HEK293 (cell line): ENCODE results near the gene KCNS3.

ENCODE experiments used
- CTCF ChIA-PET: fragments of 350-600 bp; formaldehyde crosslinking; extraction: SDS; loops from one replicate; lab custom pipeline; 2021; ENCODE audit warnings: antibody characterized with exemption; lab: Yijun Ruan, JAX
- POLR2A ChIA-PET: fragments of 300-600 bp; formaldehyde crosslinking; extraction: SDS; loops from one replicate; lab custom pipeline; 2020; ENCODE audit warnings: antibody characterized with exemption, inconsistent platforms; lab: Yijun Ruan, JAX
- H3K27ac ChIP-seq: fragments of 200-500 bp; sonication (Bioruptor generic); 2 replicates; pipeline ENCODE4 v1.5.1; 2014; ENCODE audit warnings: low read depth, low read length, control low read depth, inconsistent platforms; ENCODE audit errors: extremely low read depth
- H3K36me3 ChIP-seq, 2 experiments: fragments of 200-500 bp in 1 of 2; sonication (Bioruptor generic) in 1 of 2; 1 replicate in 1 of 2; 2 replicates in 1 of 2; pipeline ENCODE4 v1.5.1; 2014 to 2017; ENCODE audit warnings: inconsistent platforms in 2 of 2, low read length in 2 of 2; ENCODE audit not compliant: control insufficient read depth in 2 of 2, insufficient read depth in 1 of 2
- H3K4me1 ChIP-seq: fragments of 200-500 bp; sonication (Bioruptor generic); 2 replicates; pipeline ENCODE4 v1.5.1; 2014; ENCODE audit warnings: mild to moderate bottlenecking, low read length, inconsistent platforms; ENCODE audit not compliant: control insufficient read depth, insufficient read depth
- H3K4me3 ChIP-seq: 2 replicates; pipeline ENCODE4 v1.5.1; 2011; ENCODE audit warnings: low read depth, mild to moderate bottlenecking, control low read depth, low read length, moderate library complexity
- H3K9me3 ChIP-seq: fragments of 200-500 bp; sonication (Bioruptor generic); 2 replicates; pipeline ENCODE4 v1.5.1; 2014; ENCODE audit warnings: low read depth, low read length, inconsistent platforms; ENCODE audit not compliant: control insufficient read depth, insufficient read depth
- GLI4 ChIP-seq: fragments of 450-650 bp; formaldehyde crosslinking; IDR thresholded peaks from 2 replicates; pipeline ENCODE4 v1.5.1; 2016; ENCODE audit warnings: missing biosample characterization, missing genetic modification characterization
- IKZF3 ChIP-seq: fragments of 450-650 bp; IDR thresholded peaks from 2 replicates; pipeline ENCODE4 v1.5.0; 2018; ENCODE audit warnings: missing biosample characterization, mild to moderate bottlenecking, missing genetic modification characterization, moderate library complexity
- SCRT2 ChIP-seq: fragments of 450-650 bp; formaldehyde crosslinking; IDR thresholded peaks from 2 replicates; pipeline ENCODE4 v1.5.1; 2016; ENCODE audit warnings: missing biosample characterization, missing genetic modification characterization
- ZBTB20 ChIP-seq: fragments of 450-650 bp; formaldehyde crosslinking; IDR thresholded peaks from 2 replicates; pipeline ENCODE4 v1.5.1; 2016; ENCODE audit warnings: missing biosample characterization, missing genetic modification characterization
- ZNF138 ChIP-seq: fragments of 450-650 bp; formaldehyde crosslinking; IDR thresholded peaks from 2 replicates; pipeline ENCODE4 v1.5.1; 2016; ENCODE audit warnings: missing biosample characterization, missing genetic modification characterization, borderline replicate concordance
- ZNF148 ChIP-seq: fragments of 450-650 bp; formaldehyde crosslinking; IDR thresholded peaks from 2 replicates; pipeline ENCODE4 v1.5.0; 2017; ENCODE audit warnings: missing biosample characterization, missing genetic modification characterization, borderline replicate concordance
- ZNF202 ChIP-seq: fragments of 450-650 bp; formaldehyde crosslinking; IDR thresholded peaks from 2 replicates; pipeline ENCODE4 v1.5.1; 2016; ENCODE audit warnings: missing biosample characterization, missing genetic modification characterization, borderline replicate concordance
- ZNF24 ChIP-seq: fragments of 450-650 bp; formaldehyde crosslinking; IDR thresholded peaks from 2 replicates; pipeline ENCODE4 v1.5.1; 2016; ENCODE audit warnings: missing biosample characterization, missing genetic modification characterization
- ZNF248 ChIP-seq: fragments of 450-650 bp; formaldehyde crosslinking; IDR thresholded peaks from 2 replicates; pipeline ENCODE4 v1.5.1; 2017; ENCODE audit warnings: missing biosample characterization, missing genetic modification characterization
- ZNF274 ChIP-seq, 2 experiments: fragments of 200-500 bp in 1 of 2; fragments of 450-650 bp in 1 of 2; sonication (Bioruptor generic) in 1 of 2; formaldehyde crosslinking in 1 of 2; IDR thresholded peaks; 2 replicates each; pipeline versions ENCODE4 v1.5.1 to v1.6.1; 2014 to 2016; ENCODE audit warnings: borderline replicate concordance in 1 of 2, inconsistent platforms in 1 of 2, low read length in 1 of 2, missing biosample characterization in 1 of 2, missing genetic modification characterization in 1 of 2
- ZNF280C ChIP-seq: fragments of 450-650 bp; formaldehyde crosslinking; IDR thresholded peaks from 2 replicates; pipeline ENCODE4 v1.5.1; 2016; ENCODE audit warnings: missing biosample characterization, missing genetic modification characterization
- ZNF354C ChIP-seq: fragments of 450-650 bp; formaldehyde crosslinking; IDR thresholded peaks from 2 replicates; pipeline ENCODE4 v1.5.1; 2016; ENCODE audit warnings: missing biosample characterization, missing genetic modification characterization, low read depth, borderline replicate concordance
- ZNF426 ChIP-seq: fragments of 450-650 bp; formaldehyde crosslinking; IDR thresholded peaks from 2 replicates; pipeline ENCODE4 v1.5.1; 2017; ENCODE audit warnings: missing biosample characterization, missing genetic modification characterization, mild to moderate bottlenecking, inconsistent platforms, moderate library complexity
- ZNF558 ChIP-seq: fragments of 450-650 bp; formaldehyde crosslinking; IDR thresholded peaks from 2 replicates; pipeline ENCODE4 v1.5.1; 2016; ENCODE audit warnings: missing biosample characterization, missing genetic modification characterization
- ZNF596 ChIP-seq: fragments of 450-650 bp; IDR thresholded peaks from 2 replicates; pipeline ENCODE4 v1.5.0; 2018; ENCODE audit warnings: missing biosample characterization, mild to moderate bottlenecking, missing genetic modification characterization, moderate library complexity
- ZNF610 ChIP-seq: fragments of 450-650 bp; formaldehyde crosslinking; IDR thresholded peaks from 2 replicates; pipeline ENCODE4 v1.5.1; 2016; ENCODE audit warnings: missing biosample characterization, missing genetic modification characterization, borderline replicate concordance
- ZNF624 ChIP-seq: fragments of 450-650 bp; formaldehyde crosslinking; IDR thresholded peaks from 2 replicates; pipeline ENCODE4 v1.5.1; 2017; ENCODE audit warnings: missing biosample characterization, missing genetic modification characterization
- ZSCAN23 ChIP-seq: fragments of 450-650 bp; formaldehyde crosslinking; IDR thresholded peaks from 2 replicates; pipeline ENCODE4 v1.5.1; 2016; ENCODE audit warnings: missing biosample characterization, missing genetic modification characterization
- TF ChIP-seq, protein P1 (sequence below): fragments of 450-650 bp; formaldehyde crosslinking; IDR thresholded peaks from 2 replicates; pipeline ENCODE4 v1.5.1; 2016; ENCODE audit warnings: missing biosample characterization, missing genetic modification characterization
- TF ChIP-seq, protein P2 (sequence below): fragments of 450-650 bp; formaldehyde crosslinking; IDR thresholded peaks from 2 replicates; pipeline ENCODE4 v1.5.1; 2016; ENCODE audit warnings: missing biosample characterization, missing genetic modification characterization
- TF ChIP-seq, protein P3 (sequence below): fragments of 450-650 bp; formaldehyde crosslinking; IDR thresholded peaks from 2 replicates; pipeline ENCODE4 v1.5.1; 2017; ENCODE audit warnings: missing biosample characterization, missing genetic modification characterization
- TF ChIP-seq, protein P4 (sequence below): fragments of 450-650 bp; formaldehyde crosslinking; IDR thresholded peaks from 2 replicates; pipeline ENCODE4 v1.5.1; 2017; ENCODE audit warnings: missing biosample characterization, missing genetic modification characterization

Gene KCNS3

DNA sequence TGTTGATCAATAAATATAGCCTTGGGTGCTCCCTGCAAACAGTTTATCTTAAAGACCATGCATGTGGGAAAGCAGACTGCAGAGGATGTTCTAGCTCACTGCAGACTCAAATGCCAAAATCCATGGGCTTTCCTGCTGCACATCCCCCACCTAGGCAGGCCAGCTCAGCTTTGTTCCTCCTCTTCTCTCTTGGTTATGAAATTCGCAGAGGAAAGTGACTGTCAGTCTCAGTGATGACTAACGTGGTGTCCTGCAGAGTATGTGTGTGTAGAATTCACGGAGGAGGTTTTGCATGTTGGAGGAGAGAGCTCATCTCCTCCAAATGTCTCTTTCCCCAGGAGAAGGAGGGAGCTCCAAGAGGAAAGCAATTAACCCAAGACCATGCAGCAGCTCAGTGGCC, 21.4 kb upstream of the KCNS3 start:
- H3K36me3 ChIP-seq = no peaks in the 10 kb centered on the region

GRCh38 chr2:17858064-17858463, 20.4 kb upstream of the KCNS3 start:
- no peaks in the 10 kb centered on the region for H3K36me3 ChIP-seq
- no peak overlapping the region for H3K4me3 ChIP-seq
- no peaks in the 10 kb centered on the region for H3K4me1 ChIP-seq
- H3K27ac ChIP-seq = no peak overlapping the region
- ChIA-PET CTCF (interaction anchor here (0.6 to 1.2 kb wide), 3 partner anchors 321 to 529 kb away, joined by 4 to 5 read pairs (median 4); no protein-coding TSS in a partner anchor), POLR2A (no interaction called here)
- no peaks in the 10 kb centered on the region for H3K9me3 ChIP-seq
- TF ChIP-seq GLI4 (tag by site-specific recombination) (no peak), ZSCAN23 (tag by site-specific recombination) (no peak), ZNF202 (tag by site-specific recombination) (no peak), ZNF24 (tag by site-specific recombination) (no peak), ZNF248 (tag by site-specific recombination) (no peak), ZNF610 (tag by site-specific recombination) (no peak), ZNF596 (tag by site-specific recombination) (no peak), ZNF558 (tag by site-specific recombination) (no peak), ZBTB20 (tag by site-specific recombination) (no peak), ZNF274 (IDR thresholded peaks at IDR 0.05; ENCODE audit: low read length) (no peak), ZNF274 (tag by site-specific recombination; IDR thresholded peaks at IDR 0.05; ENCODE audit: borderline replicate concordance) (no peak), ZNF280C (tag by site-specific recombination) (no peak), ZNF426 (tag by site-specific recombination) (no peak)
- TF ChIP-seq, protein P1, sequence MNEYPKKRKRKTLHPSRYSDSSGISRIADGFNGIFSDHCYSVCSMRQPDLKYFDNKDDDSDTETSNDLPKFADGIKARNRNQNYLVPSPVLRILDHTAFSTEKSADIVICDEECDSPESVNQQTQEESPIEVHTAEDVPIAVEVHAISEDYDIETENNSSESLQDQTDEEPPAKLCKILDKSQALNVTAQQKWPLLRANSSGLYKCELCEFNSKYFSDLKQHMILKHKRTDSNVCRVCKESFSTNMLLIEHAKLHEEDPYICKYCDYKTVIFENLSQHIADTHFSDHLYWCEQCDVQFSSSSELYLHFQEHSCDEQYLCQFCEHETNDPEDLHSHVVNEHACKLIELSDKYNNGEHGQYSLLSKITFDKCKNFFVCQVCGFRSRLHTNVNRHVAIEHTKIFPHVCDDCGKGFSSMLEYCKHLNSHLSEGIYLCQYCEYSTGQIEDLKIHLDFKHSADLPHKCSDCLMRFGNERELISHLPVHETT (tag by site-specific recombination) = no peak
- TF ChIP-seq, protein P2, sequence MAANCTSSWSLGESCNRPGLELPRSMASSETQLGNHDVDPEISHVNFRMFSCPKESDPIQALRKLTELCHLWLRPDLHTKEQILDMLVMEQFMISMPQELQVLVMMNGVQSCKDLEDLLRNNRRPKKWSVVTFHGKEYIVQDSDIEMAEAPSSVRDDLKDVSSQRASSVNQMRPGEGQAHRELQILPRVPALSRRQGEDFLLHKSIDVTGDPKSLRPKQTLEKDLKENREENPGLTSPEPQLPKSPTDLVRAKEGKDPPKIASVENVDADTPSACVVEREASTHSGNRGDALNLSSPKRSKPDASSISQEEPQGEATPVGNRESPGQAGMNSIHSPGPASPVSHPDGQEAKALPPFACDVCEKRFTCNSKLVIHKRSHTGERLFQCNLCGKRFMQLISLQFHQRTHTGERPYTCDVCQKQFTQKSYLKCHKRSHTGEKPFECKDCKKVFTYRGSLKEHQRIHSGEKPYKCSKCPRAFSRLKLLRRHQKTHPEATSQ = no peak

More for the DNA sequence above, 21.4 kb upstream of the KCNS3 start:
- no peak overlapping the region for H3K4me3 ChIP-seq
- H3K27ac ChIP-seq = no peak overlapping the region
- H3K9me3 ChIP-seq = no peaks in the 10 kb centered on the region
- TF ChIP-seq ZNF148 (tag by site-specific recombination) (no peak), ZNF624 (tag by site-specific recombination) (no peak), IKZF3 (no peak), ZNF354C (tag by site-specific recombination) (no peak), ZNF138 (tag by site-specific recombination) (no peak), SCRT2 (tag by site-specific recombination) (no peak)
- TF ChIP-seq, protein P3, sequence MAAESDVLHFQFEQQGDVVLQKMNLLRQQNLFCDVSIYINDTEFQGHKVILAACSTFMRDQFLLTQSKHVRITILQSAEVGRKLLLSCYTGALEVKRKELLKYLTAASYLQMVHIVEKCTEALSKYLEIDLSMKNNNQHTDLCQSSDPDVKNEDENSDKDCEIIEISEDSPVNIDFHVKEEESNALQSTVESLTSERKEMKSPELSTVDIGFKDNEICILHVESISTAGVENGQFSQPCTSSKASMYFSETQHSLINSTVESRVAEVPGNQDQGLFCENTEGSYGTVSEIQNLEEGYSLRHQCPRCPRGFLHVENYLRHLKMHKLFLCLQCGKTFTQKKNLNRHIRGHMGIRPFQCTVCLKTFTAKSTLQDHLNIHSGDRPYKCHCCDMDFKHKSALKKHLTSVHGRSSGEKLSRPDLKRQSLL (tag by site-specific recombination) = no peak
- TF ChIP-seq, protein P4, sequence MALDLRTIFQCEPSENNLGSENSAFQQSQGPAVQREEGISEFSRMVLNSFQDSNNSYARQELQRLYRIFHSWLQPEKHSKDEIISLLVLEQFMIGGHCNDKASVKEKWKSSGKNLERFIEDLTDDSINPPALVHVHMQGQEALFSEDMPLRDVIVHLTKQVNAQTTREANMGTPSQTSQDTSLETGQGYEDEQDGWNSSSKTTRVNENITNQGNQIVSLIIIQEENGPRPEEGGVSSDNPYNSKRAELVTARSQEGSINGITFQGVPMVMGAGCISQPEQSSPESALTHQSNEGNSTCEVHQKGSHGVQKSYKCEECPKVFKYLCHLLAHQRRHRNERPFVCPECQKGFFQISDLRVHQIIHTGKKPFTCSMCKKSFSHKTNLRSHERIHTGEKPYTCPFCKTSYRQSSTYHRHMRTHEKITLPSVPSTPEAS = no peak
- ChIA-PET POLR2A (interaction anchor here (0.9 kb wide), 1 partner anchor 21 kb away, joined by 3 read pairs; the partner anchor contains the start of gene KCNS3), CTCF (interaction anchor here (0.5 to 1.1 kb wide), 4 partner anchors 121 to 522 kb away, joined by 3 to 4 read pairs (median 4); no protein-coding TSS in a partner anchor)
- H3K4me1 ChIP-seq = no peaks in the 10 kb centered on the region
